ENCODE data around the gene EMX1. TPM values are rescaled to one million over a fixed set of nuclear protein-coding genes. Genes with fewer than 3 reads are reported as not detected.

The EMX1 gene
- total RNA-seq: under 0.01 TPM in 1 of 2 replicates, not detected in the other

DNA sequence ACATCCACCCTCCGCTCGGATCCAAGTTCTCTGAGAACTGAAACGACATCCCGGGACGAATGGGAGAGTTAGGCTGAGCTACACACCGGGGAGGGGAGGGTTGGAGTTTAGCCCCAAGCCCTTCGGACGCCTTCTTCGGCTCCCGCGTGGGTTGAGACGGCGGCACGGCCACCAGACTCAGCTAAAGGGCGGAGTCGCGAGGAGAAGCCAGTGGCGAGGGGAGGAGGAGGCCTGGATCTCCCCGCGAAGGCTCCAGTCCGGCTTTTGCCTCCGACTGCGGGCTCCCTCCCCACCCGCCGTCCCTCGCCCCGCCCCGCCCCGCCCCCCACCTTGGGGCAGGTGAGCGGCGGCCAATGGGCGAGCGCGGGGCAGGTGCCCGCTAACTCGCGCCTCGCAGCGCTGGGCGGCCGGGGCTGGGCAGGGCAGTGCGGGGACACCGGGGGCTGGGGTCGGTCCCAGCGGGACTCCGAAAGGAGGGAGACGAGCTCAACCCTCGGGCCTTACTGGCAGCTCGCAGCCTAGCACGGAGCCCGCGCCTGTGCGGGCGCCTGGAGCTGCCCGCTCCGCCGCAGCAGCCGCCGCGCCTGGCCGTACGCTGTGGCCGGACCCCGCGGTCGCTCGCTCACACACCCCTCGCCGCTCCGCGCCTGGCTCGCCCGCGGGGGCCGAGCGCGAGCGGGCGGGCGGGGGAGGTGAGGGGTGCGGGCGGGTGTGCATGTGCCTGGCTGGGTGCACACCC, at the start of gene EMX1:
EMX1 (plus strand) TSS at position 382 of the 739 bp plus-strand sequence; CDS start at position 716, 334 bp downstream.

DNA sequence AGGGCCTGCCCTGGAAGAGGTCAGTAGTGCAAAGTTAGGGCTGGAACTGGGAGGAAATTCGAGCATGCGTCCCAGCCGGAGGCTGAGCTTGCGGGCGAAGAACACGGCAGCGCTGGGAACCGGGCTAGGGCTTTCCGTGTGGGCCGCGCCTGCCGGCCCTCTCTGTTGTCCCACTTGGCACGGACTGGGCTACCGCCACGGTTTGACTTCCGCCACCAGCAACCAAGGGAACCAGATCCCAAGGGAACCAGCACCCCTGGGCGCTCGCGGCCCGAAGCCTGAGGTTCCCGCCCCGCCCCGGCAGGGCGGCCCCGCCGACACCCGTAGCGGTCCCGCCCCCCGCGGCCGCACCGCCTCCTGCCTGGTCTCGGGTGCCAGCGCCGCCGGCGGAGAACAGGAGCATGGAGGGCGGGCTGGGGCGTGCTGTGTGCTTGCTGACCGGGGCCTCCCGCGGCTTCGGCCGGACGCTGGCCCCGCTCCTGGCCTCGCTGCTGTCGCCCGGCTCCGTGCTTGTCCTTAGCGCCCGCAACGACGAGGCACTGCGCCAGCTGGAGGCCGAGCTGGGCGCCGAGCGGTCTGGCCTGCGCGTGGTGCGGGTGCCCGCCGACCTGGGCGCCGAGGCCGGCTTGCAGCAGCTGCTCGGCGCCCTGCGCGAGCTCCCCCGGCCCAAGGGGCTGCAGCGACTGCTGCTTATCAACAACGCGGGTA, 30.1 kb upstream of the EMX1 start, which contains the start of gene SPR:
SPR (plus strand) TSS at position 377 of the 708 bp plus-strand sequence; CDS start at position 402, 25 bp downstream.

Other genes with a start within 250 kb of the EMX1 start
- 22.9 and 45.8 TPM in 2 replicates for gene EXOC6B, start 91.5 kb upstream of the EMX1 start, total RNA-seq
- 23.4 and 38.8 TPM in 2 replicates for gene SPR, start 30.1 kb upstream of the EMX1 start, total RNA-seq
- gene SFXN5, start 154.2 kb downstream of the EMX1 start, total RNA-seq: 7.5 and 8.7 TPM in 2 replicates
- gene RAB11FIP5, start 195.4 kb downstream of the EMX1 start, total RNA-seq: 35.8 and 45.3 TPM in 2 replicates

Data from tracheal epithelial cell (primary cell).